ENCODE measurements around the gene CNOT6.

CNOT6 gene

DNA sequence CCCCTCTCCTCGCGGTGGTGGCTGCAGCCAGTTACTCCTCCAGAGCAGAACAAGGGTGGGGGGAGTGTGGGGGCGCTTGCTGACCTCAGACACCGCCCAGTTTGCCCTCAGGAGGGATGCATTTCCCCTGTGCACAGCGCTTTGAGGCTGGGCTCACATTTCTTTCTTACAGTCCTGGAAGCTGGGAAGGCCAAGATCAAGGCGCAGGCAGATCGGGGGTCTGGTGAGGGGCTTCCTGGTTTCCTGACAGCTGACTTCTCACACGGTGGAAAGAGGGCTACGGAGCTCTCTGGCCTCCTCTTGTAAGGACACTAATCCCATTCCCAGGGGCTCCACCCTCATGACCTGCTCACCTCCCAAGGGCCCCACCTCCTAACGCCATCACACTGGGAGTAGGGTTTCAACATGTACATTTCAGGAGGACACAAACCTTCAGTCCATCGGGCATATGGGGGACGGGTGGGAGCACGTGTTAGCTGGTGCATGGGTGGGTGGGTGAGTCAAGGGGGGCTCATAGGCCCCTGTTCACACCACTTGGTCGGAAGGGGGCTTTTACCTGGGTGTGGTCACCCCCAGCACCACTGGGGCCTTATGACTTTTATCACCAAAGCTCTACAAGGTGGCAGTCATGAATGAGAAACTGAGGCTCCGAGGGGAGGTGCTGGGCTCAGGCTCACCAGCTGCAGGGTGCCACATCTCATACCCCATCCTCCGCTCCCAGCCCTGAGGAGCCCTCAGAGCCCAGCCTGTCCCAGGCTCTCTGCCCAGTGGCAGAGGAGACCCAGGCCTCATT is 104.8 kb downstream of the CNOT6 start:
- no peak for DNase-seq (ENCODE audit: low read depth in 1 of 2, low spot score in 1 of 2)

DNA sequence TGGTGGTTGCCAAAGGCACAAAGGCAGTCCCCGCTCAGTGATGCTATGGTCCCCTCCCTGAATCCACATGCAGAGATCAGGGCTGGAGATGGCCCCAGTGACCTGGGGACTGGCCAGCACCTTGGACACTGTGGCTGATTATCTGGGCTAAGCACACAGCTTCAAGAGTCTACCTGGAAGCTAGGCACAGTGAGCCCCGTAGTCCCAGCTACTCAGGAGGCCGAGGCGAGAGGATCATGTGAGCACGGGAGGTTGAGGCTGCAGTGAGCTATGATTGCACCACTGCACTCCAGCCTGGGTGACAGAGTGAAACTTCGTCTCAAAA is 105.4 kb downstream of the CNOT6 start:
- DNase-seq (ENCODE audit: low read depth in 1 of 2, low spot score in 1 of 2): no peak

DNA sequence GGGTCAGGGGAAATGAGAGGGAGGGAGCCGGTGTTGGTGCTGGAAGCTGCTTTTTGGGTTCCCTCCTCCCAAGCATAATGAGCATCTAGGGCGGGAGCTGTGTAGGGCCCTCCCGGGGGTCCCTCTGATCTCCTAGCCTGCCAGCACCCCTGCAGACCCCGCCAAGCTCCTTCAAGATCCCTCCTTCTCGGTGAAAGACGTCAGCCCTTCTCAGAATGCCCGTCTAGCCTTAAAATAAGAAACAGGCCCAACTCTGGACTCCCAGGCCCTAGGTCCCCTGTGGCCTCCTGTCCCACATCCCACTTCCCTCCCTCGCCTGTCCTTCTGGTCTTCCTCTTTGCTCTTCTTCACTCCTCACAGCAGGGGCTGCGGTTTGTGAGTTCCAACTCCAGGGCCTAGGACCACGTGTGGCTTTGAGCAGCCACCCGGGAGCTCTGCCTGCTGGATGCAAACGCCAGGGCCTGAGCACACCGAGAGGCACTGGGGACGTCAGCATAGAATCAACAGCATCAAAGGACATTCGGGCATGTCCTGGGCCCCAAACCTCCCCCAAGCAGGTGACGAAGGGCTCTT is 105.9 kb downstream of the CNOT6 start:
- no peak for DNase-seq (ENCODE audit: low read depth in 1 of 2, low spot score in 1 of 2)

GRCh38 chr5:180600554-180601041 is 106.4 kb downstream of the CNOT6 start:
- DNase-seq (ENCODE audit: low read depth in 1 of 2, low spot score in 1 of 2): no peak

- DNase-seq (ENCODE audit: low read depth in 1 of 2, low spot score in 1 of 2): no peak
Measured at GRCh38 chr5:180601591-180602480, 107.7 kb downstream of the CNOT6 start.

DNA sequence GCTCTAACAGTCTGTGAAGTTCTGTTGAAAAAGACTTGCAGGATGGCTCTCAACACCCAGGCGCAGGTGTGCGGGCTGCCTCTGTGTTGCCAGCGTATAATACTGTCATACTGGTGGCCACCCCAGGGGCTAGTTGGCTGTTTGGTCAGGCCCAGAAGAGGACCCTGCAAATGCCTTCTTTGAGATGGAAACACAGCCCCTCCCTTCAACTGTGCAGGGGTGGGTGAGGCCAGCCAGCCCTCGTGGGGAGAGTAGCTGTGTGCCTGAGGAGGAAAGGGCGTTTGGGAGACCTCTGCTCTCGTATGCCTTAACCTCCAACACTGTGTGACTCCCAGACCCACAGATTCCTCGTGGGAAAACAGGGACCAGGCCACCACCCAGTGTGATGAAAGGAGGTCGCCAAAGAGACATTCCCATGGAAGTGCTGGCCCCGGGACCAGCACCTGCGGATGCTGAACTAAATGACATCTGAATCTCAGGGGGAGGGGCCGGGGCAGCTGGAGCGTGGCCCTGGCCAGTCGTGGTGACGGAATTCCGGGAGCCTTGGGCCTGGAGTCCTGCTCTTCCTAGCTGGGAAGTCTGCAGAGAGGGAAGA is 108.4 kb downstream of the CNOT6 start:
- no peak for DNase-seq (ENCODE audit: low read depth in 1 of 2, low spot score in 1 of 2)

DNA sequence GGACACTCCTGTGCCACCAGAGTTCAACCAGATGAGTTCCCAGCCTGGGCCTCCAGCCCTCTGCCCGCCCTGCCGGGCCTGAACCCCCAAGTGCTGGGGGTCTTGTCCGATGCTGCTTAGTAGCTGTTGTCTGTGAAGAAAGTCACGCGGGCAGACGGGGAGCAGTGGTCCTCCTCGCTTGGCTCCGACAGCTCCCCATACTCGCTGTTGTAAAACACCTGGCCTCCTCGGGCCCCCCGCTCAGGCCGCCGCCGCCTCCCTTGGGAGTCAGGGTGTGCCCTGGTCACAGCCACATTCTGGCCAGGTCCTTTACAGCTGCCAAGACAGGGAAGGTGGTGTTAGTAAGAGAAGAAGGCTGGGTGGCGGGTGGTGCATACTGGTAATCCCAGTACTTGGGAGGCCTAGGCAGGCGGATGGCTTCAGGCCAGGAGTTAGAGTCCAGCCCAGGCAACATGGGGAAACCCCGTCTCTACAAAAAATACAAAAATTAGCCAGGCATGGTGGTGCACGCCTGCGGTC is 109.0 kb downstream of the CNOT6 start:
- DNase-seq (ENCODE audit: low read depth in 1 of 2, low spot score in 1 of 2): no peak

DNA sequence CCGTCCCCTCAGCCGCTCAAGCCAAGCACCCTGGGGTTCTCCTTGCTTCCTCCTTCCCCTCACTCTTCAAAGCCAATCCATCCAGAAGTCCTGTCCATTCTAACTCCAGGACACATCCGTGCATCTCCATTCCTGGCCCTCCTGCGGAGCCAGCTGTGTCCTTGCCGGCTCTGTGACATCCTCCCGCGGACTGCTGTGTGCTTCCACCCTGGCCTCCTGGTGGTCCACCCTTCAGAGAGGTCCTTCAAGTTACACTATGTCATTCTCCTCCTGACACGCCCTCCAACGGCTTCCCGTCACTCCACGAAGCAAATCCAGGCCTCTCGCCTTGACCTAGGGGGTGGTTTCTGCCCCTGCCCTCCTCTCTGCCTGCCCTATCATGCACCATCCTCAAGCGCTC is 110.1 kb downstream of the CNOT6 start:
- no peak for DNase-seq (ENCODE audit: low read depth in 1 of 2, low spot score in 1 of 2)

GRCh38 chr5:180605554-180606214 is 111.5 kb downstream of the CNOT6 start:
- peak in 1 of 2 donors; percentile 41 for DNase-seq (ENCODE audit: low read depth in 1 of 2, low spot score in 1 of 2)

DNA sequence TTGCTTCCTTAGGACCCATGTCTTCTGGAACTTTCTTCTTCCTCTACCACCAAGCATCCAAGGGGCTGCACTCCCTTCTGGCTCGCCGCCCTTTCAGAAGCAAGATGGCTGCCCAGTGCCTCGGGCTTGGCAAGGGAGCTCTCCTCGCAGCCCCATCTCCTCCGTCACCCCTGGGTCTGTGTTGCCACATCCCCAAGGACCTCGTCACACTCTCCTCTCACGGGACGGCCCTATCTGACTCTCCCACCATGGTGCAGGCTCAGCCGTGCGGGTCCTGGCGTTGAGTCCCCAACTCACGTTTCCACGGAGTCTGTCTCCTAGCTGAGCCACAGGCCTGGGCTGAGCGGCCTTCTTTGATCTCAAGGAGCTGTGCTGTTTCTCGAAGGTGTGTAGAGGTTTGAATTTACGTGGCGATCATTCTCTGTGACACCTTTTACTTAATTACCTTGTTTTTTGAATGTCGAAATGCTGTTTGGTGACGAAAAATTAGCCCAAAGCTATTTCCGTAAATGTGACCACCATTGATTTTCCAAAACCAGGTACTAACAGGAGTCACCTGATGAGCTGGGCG is 112.1 kb downstream of the CNOT6 start:
- no peak for DNase-seq (ENCODE audit: low read depth in 1 of 2, low spot score in 1 of 2)

- DNase-seq (ENCODE audit: low read depth in 1 of 2, low spot score in 1 of 2): no peak
Measured at GRCh38 chr5:180607861-180608571, 113.8 kb downstream of the CNOT6 start.

DNA sequence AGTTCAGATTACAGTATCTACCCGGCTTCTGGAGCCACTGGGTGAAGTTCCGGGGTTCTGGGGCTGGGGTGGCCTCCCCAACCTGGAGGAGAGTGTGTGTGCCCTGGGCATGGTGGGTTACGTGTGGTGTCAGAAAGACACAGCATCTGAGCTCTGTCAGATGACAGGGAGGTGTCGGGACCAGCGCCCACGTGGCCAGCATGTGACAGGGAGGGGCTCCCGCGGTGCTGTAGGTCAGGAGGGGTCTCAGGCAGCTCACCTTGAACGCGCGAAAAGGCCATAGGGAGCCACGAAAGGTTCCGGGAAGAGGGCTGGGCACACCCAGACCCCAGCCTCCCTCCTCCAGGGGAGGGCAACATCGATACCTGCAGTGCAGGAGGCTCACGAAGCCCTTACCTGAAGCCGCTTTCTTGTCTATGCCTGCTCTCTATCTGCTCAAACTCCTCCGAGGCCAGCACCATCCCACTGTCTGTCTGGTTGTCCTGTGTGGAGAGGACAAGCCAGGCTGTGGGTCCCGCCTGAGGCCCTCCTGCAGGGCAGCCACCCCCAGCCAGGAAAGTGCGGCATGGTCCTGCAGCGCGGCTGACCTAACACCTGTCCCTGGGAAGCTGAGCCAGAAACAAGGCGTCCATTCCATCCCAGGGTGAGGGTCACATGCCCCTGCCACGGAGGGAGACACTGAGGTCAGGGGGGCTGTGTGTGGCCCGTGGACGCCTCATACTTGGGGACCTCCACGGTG is 114.6 kb downstream of the CNOT6 start:
- DNase-seq (ENCODE audit: low read depth in 1 of 2, low spot score in 1 of 2): no peak

DNA sequence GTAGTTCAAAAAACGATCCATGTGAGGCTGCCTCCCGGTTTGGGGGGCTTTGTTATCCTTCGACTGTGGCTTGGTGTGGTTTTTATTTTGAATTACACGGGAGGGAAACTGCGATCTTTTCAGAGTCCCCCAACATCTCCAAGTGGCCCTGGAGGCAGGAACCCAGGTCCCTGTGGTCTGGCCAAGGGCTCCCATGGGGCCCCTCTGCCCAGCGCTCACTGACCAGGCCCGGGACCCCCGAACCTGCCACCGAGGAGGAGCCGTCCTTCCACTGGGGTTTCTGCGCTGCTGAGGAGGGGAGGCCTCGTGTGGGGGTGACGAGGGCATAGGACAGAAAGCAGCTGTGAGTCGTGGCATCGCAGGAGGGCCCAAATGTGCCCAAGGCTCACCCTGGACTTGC is 115.2 kb downstream of the CNOT6 start:
- DNase-seq (ENCODE audit: low read depth in 1 of 2, low spot score in 1 of 2): no peak

- no peak for DNase-seq (ENCODE audit: low read depth in 1 of 2, low spot score in 1 of 2)
Measured at GRCh38 chr5:180609817-180610550, 115.8 kb downstream of the CNOT6 start.

- no peak for DNase-seq (ENCODE audit: low read depth in 1 of 2, low spot score in 1 of 2)
Measured at GRCh38 chr5:180611140-180611850, 117.1 kb downstream of the CNOT6 start.

DNA sequence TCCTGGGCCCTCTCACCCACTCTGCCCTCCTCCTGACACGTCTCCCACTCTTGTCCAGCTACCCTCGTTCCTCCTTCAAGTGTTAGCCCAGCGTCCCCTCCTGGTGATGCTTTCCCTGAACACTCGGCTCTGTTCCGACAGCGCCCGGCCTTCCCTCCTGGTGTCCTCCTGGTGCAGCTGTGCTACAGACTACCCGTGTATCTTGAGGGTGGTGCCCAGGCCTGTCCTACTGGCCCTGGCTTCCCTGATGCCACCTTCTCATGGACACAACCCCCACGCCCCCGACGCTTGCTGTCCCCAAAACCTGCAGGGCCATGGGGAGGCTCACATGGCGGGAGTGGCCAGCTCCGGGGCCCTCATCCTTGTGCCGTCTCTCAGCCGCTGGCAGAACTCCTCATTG is 118.5 kb downstream of the CNOT6 start:
- no peak for DNase-seq (ENCODE audit: low read depth in 1 of 2, low spot score in 1 of 2)

DNA sequence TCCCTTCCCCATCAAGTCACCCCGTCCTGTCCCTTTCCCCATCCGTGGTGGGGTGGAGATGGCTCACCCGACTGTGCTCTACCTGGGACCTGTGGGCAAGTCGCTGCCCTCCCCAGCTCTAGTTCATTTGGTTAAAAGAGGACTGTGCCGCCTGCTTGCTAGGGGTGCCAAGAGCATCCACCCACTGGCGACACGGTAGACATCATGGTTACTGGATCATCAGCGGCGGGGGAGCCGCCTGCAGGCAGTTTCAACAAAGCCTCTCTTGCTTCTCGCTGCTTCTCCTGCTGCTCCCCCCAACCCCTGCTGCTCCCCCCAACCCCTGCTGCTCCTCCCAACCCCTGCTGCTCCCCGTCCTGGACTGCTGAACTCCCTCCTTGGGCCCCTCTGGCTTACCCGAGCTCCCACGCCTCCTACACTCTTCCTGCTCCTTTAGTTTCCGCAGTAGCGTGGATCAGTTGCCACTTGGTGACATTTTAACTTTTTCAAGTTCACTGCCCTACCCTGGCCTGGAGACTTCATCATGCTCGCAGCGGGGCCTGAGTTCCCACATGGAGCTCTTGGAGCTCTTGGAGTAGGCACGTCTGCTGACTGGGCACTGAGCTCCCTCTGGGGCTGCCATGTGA is 119.1 kb downstream of the CNOT6 start:
- no peak for DNase-seq (ENCODE audit: low read depth in 1 of 2, low spot score in 1 of 2)

Data from stimulated activated CD4-positive, alpha-beta T cell treated with anti-CD3 and anti-CD28 coated beads, Interleukin-15, amount 100 ng/mL, for 1 hour (primary cell).